Measurements from ENCODE around the gene SMC3.
"Not testable (repeated sequence)": the region's sequence is repeated elsewhere in the genome, so short reads cannot be mapped to it uniquely, and the experiment has no call there.

SMC3 gene

DNA sequence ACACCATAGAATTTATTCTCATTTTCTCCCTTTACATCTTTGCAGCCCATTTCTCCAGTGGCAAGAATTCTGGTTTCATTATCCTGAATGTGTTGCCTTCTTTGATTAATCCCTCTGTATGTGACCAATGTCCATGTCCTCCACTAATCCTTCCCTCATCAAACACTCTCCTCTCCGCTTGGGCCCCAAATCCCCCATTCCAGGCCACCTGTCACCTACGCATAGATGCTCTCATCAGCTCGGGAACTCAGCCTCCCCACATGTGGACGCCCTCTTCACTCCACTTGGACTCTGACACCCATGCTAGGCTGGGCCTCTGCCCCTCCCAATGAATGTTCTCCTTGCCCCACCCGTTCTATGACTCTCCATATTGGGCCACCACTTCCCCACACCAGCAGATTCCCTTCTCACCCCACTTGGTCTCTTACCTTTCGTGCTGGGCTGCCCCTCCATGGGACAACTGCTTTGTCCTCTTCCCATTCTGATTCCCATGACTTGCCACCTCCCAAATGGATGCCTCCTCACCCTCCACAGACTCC lies 57.9 kb downstream of the SMC3 start:
- DNase-seq (ENCODE audit: low spot score): no peak

DNA sequence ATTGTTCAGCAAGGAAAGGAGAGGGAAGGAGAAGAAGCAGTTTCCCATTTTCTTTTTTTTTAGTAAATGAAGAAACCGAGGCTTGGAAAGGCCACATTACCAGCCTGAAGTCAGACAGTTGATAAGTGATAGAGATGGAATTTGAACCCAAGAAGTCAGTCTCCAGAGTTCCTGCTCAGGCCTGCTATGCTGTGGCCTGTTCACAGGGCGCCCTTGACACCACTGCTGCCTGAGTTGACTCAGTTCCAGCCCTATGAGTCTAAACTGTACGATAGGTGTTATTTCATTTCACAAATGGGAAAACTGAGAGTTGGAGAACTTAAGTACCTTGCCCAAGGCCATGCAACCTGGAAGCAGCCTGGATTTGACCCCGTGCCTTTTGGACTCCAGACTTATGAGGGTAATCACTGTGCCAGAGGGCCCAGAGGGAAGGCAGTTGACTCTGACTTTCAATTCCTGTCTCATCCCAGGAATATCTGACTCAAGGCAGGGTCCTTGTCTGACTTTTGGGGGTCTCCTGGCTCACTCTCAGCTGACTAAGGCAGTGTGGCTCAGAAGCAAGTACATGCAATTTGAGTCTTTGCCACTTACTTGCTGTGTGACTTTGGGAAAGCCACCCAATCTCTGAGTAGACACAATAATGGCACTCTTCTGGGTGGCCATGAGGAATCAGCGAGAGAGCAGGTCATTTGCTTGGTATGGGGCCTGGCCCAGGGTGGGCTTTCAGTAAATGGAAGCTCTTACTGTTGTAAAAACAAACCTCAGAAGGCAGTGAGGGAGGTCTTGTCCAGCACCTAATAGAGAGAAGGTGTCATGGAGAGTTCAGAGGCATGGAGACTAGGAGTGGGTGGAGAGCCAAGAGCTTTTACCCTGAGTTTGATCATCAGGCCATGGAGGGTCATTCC lies 58.7 kb downstream of the SMC3 start:
- no peak for DNase-seq (ENCODE audit: low spot score)

DNA sequence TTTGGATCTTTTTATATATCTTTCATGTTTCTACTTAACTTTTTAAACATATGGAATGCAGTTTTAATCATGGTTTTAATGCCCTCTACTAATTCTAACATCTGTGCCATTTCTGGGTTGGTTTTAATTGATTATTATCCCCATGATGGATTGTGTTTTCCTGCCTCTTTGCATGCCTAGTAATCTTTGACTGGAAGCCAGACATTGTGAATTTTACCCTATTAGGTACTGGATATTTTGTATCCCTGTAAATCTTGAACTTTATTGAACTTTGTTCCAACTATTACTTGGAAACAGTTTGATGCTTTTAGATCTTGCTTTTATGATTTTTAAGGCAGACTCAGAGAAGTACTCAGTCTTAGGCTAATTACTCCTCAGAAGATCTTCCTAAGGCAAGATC lies 60.7 kb downstream of the SMC3 start:
- no peak for DNase-seq (ENCODE audit: low spot score)

DNA sequence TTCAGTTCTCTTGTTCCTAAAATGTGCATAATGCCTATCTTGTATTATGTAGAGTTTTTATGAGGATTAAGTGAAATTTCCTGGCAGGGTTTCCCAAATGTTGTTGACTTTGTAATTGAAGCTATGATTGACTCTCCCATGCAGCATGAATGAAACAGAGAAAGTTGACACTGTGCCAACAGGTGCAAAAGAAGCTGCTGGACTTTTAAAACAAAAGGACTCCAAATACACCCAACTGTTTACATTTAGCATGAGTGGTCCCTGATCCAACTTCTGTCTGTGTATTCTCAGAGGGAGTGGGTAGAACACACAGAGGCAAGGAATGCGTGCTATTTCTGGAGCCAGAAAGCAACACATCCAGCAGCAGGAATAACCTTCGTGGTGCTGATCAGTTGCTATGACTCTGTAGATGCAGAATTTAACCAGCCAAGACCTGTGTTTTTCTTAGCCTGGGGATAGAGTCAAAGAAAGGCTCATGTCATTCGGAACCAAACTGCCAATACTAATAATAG lies 62.2 kb downstream of the SMC3 start:
- no peak for DNase-seq (ENCODE audit: low spot score)

DNA sequence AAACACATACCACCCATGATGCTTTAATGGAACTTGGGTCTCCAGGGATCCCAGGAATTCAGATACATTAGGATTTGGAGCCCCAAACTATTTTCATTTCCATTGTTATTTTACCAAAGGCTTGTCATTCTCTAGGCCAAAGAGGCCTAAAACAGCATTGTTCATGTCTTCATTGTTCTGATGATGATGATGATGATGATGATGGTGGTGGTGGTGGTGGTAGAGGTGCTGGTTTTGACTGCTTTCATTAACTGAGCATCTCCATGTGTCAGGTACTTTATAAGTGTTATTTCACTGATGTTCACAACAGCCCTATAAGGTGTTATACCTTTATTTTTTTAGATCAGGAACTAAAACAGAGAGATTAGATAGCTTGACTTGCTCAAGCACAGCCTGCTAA lies 64.4 kb downstream of the SMC3 start:
- no peak for DNase-seq (ENCODE audit: low spot score)

DNA sequence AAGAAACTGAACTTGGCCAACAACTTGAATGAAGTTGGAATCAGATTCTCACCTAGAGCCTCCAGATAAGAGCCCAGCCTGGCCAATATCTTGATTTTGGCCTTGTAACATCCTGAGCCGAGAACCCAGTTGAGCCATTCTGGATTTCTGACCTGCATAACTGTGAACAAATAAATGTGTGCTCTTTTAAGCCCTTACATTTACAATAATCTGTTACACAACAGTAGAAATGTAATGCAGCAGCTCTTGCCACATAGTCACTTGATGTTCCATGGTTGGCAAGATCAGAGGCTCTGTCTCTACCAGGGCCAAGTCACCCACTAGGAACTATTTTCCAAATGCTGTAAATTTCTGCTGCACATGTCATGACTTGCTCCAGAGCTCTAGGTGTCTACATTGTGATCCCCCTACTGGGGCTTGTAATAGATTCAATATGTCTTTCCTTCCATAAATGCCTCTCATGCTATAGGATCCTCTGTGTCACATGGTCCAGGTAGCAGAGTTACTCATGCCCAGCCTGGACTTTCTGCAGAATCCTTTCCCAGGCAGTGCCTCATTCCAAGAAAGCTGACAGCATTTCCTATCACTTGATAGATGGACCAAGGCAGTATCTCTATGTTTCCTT lies 65.2 kb downstream of the SMC3 start:
- DNase-seq (ENCODE audit: low spot score): no peak

DNA sequence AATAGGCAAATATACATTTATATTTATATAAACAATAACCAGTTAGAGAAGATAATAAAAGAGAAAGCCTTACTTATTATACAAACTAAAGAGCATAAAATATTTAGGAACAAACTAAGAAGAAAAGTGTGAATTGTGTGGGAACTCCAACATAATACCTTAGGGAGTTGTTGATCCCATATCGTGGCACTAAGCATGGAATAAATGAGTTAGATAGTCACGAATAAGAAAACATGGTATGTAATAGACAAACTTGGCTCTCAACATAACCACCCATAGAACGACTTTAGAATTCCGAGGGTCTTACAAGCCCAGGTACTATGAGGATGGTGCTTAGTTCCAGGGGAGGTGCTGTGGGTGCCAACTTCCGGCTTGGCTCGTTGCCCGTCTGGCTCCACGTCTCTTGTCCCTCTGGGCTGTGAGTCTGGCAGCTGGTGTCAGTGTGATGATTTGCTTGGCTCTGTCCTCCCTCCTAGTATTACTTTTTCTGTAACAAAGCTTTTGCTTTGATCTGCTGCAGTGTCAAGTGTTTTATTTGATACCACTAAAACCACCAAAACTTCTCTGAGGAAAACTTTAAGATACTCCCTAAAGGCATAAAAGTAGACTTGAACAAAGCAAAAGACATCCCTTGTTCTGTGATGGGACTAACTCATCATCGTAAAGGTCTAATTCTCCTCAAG lies 67.2 kb downstream of the SMC3 start:
- no peak for DNase-seq (ENCODE audit: low spot score)

DNA sequence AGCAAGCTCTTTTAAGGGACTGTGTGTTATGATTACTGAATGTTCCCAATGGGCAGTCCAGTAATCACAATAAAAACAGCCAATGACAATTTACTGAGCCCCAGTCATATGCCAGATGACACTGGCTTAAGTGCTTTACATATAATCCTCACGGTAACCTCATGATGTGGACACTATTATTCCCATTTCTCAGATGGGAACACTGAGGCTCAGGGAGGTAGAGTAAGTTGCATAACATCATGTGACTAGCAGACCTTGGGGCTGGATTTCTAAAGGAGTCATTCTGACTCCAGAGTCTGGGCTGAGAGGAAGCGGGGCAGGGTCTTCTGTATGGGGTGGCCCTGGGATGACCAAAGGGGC lies 69.1 kb downstream of the SMC3 start:
- DNase-seq (ENCODE audit: low spot score): no peak

DNA sequence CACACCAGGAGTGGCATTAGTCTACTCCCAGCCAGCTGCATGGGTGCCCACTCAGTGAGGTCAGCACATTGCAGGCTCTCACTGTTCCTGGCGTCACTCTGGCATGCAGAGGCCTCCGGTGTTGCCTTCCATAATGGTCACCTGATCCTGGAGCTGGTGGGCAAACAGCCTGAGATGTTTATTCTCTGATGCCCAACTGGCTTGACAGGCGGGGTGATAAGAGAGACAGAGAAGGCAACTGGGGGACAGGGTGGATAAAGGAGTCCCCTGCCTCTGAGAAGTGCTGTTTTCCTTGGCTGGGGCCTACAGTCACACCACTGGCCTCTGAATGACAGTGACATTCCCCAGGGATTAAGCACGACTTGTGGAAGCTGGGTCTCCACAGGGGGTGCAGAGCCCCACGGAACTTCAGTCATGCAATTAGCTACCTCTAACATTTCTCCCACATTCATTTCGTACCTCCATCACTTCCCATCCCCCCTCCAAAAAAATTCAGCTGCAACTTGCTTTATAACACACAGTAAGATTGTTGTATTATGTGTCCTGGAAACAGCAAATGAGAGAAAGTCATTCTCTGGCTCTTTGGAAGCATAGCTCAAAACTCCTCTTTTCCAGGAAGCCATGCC lies 69.5 kb downstream of the SMC3 start:
- DNase-seq (ENCODE audit: low spot score): no peak

DNA sequence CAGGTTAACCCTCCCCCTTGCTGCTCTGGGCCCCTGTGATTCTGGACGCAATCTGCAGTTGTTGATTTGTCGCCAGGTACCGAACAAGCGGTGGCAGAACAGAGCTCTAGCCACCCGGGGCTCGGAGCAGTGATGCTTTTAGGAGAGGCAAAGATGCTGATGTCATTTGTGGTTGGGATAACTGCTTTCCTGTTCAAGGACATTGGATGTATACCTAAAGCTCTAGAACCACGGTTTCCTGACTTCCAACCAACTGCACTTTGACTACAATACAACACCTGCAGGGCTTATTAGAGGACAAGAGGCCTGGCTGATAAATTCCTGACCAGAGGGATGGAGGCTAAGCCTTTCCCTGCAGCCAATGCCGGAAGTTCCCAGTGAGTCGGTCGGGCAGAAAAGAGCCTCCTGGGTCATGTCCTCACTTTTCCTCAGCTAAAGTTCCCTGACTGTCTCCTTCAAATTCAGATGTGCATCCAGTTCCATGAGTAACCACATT lies 70.1 kb downstream of the SMC3 start:
- no peak for DNase-seq (ENCODE audit: low spot score)

DNA sequence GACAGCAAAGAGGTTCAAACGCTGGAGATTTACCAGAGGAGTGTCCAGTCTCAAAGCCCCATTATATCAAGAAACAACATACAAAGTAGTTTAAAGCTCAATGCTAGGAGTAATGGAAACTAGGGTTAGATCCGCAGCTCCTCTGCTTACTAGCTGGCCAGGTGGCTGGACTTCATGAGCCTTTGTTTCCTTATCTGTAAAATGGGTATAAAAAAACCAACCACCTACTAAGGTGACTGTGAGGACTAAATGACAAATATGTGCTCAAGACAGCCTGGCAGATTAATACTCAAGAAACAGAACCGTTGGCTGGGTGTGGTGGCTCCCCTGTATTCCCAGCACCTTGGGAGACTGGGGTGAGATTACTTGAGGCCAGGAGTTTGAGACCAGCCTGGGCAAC lies 70.8 kb downstream of the SMC3 start:
- no peak for DNase-seq (ENCODE audit: low spot score)

DNA sequence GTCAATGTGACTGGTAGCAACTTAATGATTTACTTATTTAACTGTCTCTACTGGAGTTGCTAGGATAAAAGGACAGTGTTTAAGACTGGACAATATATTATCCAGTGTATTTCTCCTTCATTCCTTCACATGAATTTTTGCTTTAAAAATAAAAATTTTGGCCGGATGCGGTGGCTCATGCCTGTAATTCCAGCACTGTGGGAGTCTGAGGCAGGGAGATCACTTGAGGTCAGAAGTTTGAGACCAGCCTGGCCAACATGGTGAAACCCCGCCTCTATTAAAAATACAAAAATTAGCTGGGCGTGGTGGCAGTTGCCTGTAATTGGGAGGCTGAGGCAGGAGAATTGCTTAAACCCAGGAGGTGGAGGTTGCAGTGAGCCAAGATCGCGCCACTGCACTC lies 71.6 kb downstream of the SMC3 start:
- DNase-seq (ENCODE audit: low spot score): not testable (repeated sequence)

DNA sequence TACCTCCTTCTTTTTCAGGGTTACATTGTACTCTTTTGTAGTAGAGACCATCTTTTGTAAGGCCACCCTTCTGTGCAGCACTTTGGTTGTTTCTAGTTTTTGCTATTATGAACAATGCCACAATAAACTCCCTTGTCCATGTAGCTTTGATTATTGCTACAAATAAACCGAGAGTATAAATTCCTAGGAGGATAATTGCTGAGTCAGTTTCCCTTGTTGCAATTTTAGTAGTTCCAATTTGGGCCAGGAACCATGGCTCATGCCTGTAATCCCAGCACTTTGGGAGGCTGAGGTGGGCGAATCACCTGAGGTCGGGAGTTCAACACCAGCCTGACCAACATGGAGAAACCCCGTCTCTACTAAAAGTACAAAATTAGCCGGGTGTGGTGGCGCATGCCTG lies 72.4 kb downstream of the SMC3 start:
- DNase-seq (ENCODE audit: low spot score): not testable (repeated sequence)

DNA sequence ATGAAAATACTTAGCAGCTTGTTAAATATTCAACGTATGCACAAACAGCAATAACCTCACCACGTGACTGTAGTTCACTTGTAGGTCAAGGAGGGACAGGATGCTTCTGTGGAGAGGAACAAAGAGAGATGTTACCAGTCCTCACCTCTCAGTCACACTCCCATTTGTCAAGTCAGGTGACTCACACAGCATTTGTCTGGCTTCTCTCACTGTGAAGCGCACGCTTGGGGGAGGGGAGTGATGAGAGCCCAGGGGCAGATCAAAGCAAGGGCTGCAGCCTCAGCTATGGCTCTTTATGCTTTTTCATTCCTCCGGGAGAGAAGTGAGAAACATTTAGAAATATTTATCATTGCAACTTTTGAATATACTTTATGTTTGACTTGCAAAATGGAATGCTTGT lies 73.8 kb downstream of the SMC3 start:
- DNase-seq (ENCODE audit: low spot score): peak; percentile 17

DNA sequence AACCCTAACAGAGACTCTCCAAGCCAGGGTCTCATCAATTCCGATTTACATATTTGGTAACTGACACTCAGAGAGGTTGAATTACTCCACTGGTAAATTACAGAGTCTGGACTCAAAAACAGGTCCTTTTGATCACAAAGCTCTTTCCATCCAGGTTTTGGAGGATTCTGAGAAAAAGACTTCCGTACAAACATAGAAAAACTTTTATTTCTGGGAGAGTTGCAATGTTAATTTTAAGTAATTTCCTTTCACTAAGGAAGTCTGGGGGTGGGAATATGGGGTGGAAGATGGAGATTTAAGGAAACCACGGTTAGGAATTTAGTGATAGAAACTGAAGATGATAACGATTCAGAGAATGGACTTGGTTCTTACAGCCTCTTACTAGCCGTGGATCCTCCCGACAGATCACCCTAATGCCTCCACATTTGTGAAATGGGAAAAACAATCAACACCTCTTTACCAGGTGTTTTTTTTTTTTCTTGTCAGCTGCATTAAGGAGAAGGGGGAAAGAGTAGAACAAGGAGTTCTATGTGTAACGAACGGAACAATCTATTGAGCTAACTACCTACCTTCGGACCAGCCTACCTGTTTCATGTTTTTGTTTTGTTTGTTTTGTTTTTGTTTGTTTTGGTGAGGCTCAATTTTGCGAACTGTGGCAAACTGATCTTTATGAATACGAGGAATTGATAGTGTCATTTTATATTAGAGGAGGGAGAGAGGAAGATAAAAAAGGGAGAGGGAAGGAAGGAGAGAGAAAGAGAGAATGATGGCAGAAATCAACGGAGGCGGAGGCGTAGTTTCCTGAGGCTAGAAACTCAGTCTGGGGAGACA lies 74.9 kb downstream of the SMC3 start:
- no peak for DNase-seq (ENCODE audit: low spot score)

DNA sequence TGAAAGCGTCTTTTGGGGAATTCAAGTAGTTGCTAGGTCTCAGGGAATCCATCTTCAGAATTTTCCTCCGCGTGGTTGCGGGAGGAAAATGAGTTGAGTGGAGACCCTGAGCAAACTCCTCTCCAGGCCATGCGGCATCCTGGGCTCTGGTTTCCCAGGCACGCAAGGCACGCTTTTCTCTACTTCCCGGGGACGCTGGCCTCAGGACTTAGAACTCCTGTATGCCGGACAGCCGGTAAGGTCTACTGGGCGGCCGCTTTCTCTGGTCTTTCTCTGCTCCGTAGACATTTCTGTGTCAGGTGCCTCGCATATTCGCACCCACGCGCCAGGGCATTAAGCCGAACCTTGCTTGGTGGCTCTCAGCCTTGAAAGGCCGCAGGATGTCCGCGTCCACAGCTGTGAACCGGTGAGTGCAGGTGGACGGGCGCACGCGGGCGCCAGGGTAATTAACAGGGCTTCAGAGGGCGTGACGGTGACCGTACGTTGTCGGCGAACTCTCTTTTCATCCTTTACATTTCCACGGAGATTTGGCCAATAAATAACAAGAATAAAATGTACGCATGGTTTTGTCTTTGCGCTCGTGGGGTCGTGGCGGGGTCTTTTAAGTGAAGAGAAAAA lies 75.6 kb downstream of the SMC3 start:
- no peak for DNase-seq (ENCODE audit: low spot score)

DNA sequence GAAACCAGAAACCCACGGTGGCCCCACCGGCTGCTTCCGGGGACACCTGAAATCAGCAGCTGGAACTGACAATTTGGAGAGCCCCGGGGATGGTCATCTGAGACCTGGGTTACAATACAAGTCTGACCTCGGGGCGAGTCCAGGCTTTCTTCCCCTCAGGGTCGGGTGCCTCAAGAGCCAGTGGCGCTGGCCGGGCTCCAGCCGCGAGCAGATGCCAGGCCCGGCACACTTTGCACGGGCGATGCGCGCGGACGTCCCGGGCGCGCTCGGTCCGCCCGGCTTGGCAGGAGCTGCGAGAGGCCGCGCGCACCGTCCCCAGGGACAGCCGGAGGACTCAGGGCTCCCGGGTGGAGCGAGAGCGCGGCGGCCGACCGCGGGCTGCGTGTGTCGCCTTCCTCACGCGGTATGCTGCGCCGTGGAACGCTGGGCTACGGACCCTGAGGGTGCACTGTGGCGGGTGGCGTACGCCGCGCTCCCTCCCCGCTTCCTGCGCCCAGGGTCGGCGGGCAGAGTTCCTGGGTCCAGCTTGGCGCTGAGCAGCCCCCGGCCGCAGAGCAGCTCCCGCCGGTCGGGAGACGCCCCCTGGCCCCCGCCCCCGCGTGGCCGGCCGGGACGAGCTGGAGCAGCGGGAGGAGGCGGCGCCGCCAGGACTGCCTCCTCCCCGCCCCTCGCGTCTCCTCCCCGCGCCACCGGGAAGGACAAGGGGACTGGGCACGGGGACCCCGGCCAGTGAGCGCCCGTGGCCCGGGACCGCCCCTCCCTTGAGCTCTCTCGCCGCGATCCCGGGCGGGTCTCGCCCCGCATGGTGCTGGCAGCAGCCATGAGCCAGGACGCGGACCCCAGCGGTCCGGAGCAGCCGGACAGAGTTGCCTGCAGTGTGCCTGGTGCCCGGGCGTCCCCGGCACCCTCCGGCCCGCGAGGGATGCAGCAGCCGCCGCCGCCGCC lies 76.4 kb downstream of the SMC3 start, which contains the start of gene RBM20:
Gene RBM20, plus strand, starts transcription at position 684 of the 945 bp plus-strand sequence. Its CDS starts 119 bp downstream, at position 803.
- DNase-seq (ENCODE audit: low spot score): no peak

DNA sequence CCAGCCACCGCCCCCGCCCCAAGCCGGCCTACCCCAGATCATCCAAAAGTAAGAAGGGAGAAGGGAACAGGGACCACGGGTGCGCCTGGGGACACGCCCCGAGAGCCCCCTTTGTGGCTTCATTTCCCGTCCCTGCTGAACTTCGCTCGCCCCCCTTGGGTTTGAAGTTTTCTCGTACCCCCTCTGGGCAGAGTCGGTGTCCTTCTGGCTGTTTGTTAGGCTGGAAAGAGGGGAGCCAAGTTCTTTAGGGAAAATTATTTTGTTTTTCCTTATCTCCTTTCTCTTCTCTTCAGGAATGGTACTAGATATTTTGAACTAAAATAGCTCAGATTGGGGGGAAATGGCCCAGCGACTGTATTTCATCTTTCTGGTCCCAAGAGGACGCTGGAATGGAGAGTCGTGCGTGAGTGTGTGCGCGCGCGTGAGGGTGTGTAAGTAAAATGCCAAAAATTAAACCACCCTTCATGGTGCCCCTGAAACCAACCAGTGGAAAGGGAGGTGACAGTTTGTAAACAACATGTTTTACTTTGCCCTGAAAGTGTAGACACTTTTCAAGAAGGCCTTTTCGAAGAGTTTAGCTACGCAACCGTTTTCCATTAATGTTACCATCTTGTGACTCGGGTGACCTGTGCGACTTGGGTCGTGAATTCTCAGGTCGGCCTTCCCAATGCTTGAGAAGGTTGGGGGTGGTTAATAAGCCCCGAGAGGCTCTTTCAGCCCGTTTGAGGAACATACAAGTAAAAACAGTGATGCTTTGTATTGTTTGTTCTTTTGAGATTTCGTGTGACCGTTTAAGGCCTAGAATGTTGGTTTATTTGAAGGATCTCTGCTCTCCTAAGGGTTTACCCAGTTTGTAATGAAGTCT lies 77.3 kb downstream of the SMC3 start:
- no peak for DNase-seq (ENCODE audit: low spot score)
